Body of pancreas (tissue), 4 donors: Measurements from ENCODE around the gene MPP1. TPM values are rescaled to one million over a fixed set of nuclear protein-coding genes. Genes with fewer than 3 reads are reported as not detected.

ENCODE experiments used
- ATAC-seq: fragments of 150-250 bp; one replicate; pipeline ENCODE4 v1.9.1; 2016
- DNase-seq, 4 donors: peaks; one replicate each; pipeline ENCODE4 v3.0.0-alpha.2; 2019
- H3K27ac ChIP-seq, 4 donors: fragments of 200-600 bp; sonication (generic); 1 replicate in 3 of 4; 2 replicates in 1 of 4; pipeline versions ENCODE4 v1.5.1 to v1.6.1; 2016 to 2019; ENCODE audit warnings: mild to moderate bottlenecking in 1 of 4, mixed read lengths in 1 of 4, moderate library complexity in 1 of 4
- H3K27me3 ChIP-seq, 2 donors: fragments of 200-600 bp; sonication (generic); one replicate each; pipeline ENCODE4 v1.6.0; 2016; ENCODE audit warnings: mild to moderate bottlenecking in 1 of 2
- H3K36me3 ChIP-seq, 2 donors: fragments of 200-600 bp; sonication (generic); replicated peaks in 1 of 2; 2 replicates each; pipeline ENCODE4 v1.5.1; 2016; ENCODE audit warnings: low read depth in 2 of 2; ENCODE audit not compliant: insufficient read depth in 1 of 2
- H3K4me1 ChIP-seq: fragments of 200-600 bp; sonication (generic); one replicate; pipeline ENCODE4 v1.6.0; 2016
- H3K4me3 ChIP-seq, 2 donors: fragments of 200-600 bp; sonication (generic); 1 replicate in 1 of 2; 2 replicates in 1 of 2; pipeline ENCODE4 v1.5.1; 2016 to 2019
- H3K9me3 ChIP-seq, 3 donors: fragments of 200-600 bp; sonication (generic); 1 replicate in 2 of 3; 2 replicates in 1 of 3; pipeline ENCODE4 v1.5.1; 2016
- POLR2A ChIP-seq, 3 donors: fragments of 450-650 bp; IDR thresholded peaks; one replicate each; pipeline ENCODE4 v1.6.1; 2016; ENCODE audit warnings: antibody characterized with exemption in 3 of 3, mild to moderate bottlenecking in 2 of 3
- WGBS, 2 donors: methylation state at CpG; one replicate each; pipeline ENCODE4 v1.1.5; 2017; 5-methylcytosine and 5-hydroxymethylcytosine counted together
- intact Hi-C: fragments of 100-400 bp; cut with DNase I; formaldehyde crosslinking; loops from one replicate; pipeline ENCODE4 v1.15.1; 2023
- total RNA-seq, 2 donors: library from RNA; depleted of rRNA; stranded (reverse); fragments of >200 nt; gene quantifications; one replicate each; pipeline ENCODE4 v1.1.0, GENCODE V29; 2016
- TF ChIP-seq, protein P1 (sequence below), 7 experiments: fragments of 450-650 bp in 4 of 7; fragments of 200-600 bp in 3 of 7; sonication (generic) in 3 of 7; IDR thresholded peaks; one replicate each; pipeline ENCODE4 v1.5.1; 2016 to 2019; ENCODE audit warnings: antibody characterized with exemption in 7 of 7

Gene MPP1
- total RNA-seq, 2 donors from 2014 or later, result 24.9 to 31.6 TPM

DNA sequence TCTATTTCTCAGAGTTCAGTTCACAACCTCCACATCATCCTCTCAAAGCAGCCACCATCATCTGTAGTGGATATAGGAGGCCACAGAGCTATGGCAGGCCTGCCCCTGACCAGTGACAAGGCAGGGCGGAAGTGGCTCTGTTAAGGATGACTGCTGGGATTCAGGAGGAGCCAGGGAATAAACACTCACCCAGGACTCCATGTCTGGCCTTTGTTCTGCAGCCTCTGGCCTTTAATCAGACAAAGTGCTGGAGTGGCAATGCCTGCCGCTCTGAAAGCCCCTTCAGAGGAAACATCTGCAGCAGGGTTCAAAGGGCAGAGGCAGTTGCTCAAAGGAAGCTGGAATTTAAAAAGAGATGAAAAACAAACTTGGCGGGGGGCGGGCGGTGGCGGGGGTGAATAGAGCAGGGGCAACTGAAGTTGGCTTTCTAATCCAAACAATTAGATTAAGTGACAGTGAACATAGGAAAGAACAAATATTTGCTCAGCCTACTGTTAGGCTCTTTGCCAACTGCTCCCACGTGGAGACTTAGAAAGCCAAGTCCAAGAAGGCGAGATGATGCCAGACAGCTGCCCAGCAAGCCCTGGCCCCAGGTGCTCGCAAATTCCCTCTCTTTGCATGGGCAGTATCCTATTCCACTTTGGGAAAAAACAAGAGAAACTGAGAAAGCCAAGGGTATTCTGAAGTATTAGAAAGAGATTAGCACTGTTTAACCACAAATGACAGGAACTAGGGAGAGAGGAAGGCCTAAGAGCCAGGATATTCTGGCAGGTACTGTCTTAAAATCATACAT is 5.5 kb downstream of the MPP1 start:
- H3K9me3 ChIP-seq, result no peaks in the 10 kb centered on the region
- no peaks in the 10 kb centered on the region for H3K27me3 ChIP-seq
- intact Hi-C loops, result no loop called here
- no peaks in the 10 kb centered on the region for H3K36me3 ChIP-seq
- no peak for TF ChIP-seq POLR2A (IDR thresholded peaks at IDR 0.05)
- 4 to 5% methylated on average over 4 to 8 of the region's 9 CpGs for WGBS, 2 donors
- peak overlapping the region in 3 of 4 donors; percentile 27 to 80 (median 58) for H3K27ac ChIP-seq
- H3K4me3 ChIP-seq, result no peak overlapping the region
- peak; percentile 71 to 80 (median 78) for DNase-seq
- peak; percentile 70 for ATAC-seq
- peaks cover 47% of the 10 kb centered on the region for H3K4me1 ChIP-seq

DNA sequence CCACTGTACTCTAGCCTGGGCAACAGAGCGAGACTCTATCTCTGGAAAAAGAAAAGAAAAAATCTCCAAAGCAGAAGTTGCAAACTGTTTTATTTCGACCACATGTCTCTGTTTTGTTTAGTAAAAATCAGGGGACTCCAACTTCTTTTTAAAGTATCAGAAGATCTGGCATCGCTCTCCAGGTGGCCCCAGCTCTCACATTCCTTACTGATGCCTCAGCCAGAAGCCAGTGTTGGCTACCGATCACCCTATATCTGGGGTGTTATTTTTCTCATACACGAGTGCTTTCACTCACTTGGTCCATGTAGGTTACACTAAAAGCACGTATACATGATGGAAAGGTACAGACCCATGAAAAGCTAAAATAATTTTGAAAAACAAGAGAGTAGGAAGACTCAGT is 8.3 kb downstream of the MPP1 start:
- ATAC-seq (no peak), DNase-seq (no peak)
- WGBS, 2 donors, result 66 to 78% methylated on average over 5 to 6 of the region's 6 CpGs
- intact Hi-C loops, result no loop called here
- Histone ChIP-seq H3K9me3 (no peaks in the 10 kb centered on the region), H3K27ac (peak overlapping the region in 2 of 4 donors; percentile 36 to 55), H3K4me1 (peaks cover 57% of the 10 kb centered on the region), H3K4me3 (no peak overlapping the region), H3K36me3 (no peaks in the 10 kb centered on the region), H3K27me3 (no peaks in the 10 kb centered on the region)
- TF ChIP-seq, protein P1, sequence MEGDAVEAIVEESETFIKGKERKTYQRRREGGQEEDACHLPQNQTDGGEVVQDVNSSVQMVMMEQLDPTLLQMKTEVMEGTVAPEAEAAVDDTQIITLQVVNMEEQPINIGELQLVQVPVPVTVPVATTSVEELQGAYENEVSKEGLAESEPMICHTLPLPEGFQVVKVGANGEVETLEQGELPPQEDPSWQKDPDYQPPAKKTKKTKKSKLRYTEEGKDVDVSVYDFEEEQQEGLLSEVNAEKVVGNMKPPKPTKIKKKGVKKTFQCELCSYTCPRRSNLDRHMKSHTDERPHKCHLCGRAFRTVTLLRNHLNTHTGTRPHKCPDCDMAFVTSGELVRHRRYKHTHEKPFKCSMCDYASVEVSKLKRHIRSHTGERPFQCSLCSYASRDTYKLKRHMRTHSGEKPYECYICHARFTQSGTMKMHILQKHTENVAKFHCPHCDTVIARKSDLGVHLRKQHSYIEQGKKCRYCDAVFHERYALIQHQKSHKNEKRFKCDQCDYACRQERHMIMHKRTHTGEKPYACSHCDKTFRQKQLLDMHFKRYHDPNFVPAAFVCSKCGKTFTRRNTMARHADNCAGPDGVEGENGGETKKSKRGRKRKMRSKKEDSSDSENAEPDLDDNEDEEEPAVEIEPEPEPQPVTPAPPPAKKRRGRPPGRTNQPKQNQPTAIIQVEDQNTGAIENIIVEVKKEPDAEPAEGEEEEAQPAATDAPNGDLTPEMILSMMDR (IDR thresholded peaks at IDR 0.05), result no peak
- TF ChIP-seq POLR2A (IDR thresholded peaks at IDR 0.05), result no peak

DNA sequence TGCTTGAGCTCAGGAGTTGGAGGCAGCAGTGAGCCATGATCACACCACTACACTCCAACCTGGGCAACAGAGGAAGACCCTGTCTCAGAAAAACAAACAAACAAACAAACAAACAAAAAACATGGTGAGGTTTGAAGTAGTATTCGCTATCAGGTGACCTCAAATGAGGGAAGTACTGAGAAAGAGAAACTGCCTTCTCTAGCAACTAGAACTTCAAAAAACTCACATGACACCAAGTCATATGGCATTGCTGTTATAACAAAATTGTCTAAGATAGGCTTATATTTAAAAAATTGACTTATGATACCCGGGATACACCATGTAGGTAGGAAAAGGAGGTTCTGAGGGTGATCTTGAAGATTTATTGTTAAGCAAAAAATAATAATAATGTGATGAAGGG is 10.3 kb downstream of the MPP1 start:
- 69 to 93% methylated on average over 2 of the region's 2 CpGs for WGBS, 2 donors
- TF ChIP-seq POLR2A (IDR thresholded peaks at IDR 0.05), result no peak
- TF ChIP-seq, protein P1 (IDR thresholded peaks at IDR 0.05), result no peak

DNA sequence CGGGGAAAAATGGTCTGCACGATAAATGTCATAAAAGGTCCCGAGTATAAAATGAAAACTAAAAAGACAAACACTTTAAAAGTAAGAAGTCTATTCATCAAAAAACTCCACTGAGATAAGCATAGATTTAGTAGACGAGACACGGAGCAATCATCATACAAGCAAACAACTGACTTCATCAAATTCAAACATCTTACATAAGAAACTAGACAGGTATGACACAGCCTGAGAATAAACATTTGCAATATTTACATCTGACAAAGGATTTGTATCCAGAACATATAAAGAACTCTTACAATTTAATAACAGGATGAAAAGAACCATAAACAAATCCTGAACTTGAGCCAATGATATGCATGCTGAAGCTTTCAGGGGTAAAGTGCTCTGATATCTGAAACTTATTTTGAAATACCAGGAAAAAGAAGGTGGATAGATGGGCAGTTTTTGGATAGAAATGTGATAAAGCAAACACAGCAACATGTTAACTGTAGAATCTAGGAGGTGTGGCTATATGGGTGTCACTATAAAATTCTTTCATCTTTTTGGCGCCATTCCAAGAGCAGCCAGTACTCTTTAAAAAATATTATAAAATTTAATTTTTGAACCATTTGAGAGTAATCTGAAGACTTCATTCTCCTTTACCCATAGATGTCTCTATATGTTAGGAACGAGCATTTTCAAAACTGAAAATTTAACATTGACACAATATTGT is 12.0 kb downstream of the MPP1 start:
- H3K4me3 ChIP-seq, result no peak overlapping the region
- H3K36me3 ChIP-seq, result no peaks in the 10 kb centered on the region
- peaks cover 30% of the 10 kb centered on the region for H3K4me1 ChIP-seq
- intact Hi-C loops, result no loop called here
- H3K27me3 ChIP-seq, result no peaks in the 10 kb centered on the region
- 48% methylated on average over 7 of the region's 7 CpGs for WGBS, 2 donors
- TF ChIP-seq, protein P1 (IDR thresholded peaks at IDR 0.05), result no peak
- no peak for TF ChIP-seq POLR2A (IDR thresholded peaks at IDR 0.05)
- peak overlapping the region in 1 of 4 donors; percentile 63 for H3K27ac ChIP-seq
- DNase-seq (no peak), ATAC-seq (no peak)
- H3K9me3 ChIP-seq, result no peaks in the 10 kb centered on the region

More for the DNA sequence above, 10.3 kb downstream of the MPP1 start:
- Histone ChIP-seq H3K4me3 (no peak overlapping the region), H3K4me1 (peaks cover 43% of the 10 kb centered on the region), H3K36me3 (no peaks in the 10 kb centered on the region), H3K9me3 (no peaks in the 10 kb centered on the region), H3K27me3 (no peaks in the 10 kb centered on the region), H3K27ac (peak overlapping the region in 2 of 4 donors; percentile 17 to 52)
- no peak for ATAC-seq
- intact Hi-C loops, result no loop called here
- no peak for DNase-seq

DNA sequence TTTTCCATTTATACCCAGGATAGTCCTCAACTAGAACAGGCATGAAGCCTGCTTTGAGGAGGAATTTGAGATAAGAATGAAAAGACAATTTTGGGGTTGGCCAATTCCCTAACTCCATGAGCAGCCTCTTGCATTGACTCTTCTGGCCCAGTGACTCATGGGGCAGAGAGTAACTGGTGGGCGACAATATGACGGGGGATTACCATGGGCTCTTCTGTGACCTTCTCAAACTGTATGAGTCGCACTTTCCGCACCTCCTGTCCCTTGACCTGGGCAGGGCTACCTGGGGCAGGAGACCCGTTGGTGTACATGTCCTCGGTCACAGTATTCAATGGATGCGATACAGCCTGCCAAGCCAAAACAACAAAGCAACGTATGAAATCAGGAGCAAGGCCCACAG is 13.3 kb downstream of the MPP1 start:
- no peak overlapping the region for H3K4me3 ChIP-seq
- no peak for ATAC-seq
- peak overlapping the region in 2 of 4 donors; percentile 62 to 63 for H3K27ac ChIP-seq
- H3K36me3 ChIP-seq, result no peaks in the 10 kb centered on the region
- no peaks in the 10 kb centered on the region for H3K9me3 ChIP-seq
- H3K4me1 ChIP-seq, result peaks cover 28% of the 10 kb centered on the region
- no peaks in the 10 kb centered on the region for H3K27me3 ChIP-seq
- TF ChIP-seq POLR2A (IDR thresholded peaks at IDR 0.05), result no peak
- TF ChIP-seq, protein P1 (IDR thresholded peaks at IDR 0.05), result no peak
- no peak for DNase-seq
- intact Hi-C loops, result no loop called here
- WGBS, 2 donors, result 67 to 79% methylated on average over 1 to 8 of the region's 8 CpGs
